Measurements from ENCODE around the gene BDKRB2.
"Not testable (repeated sequence)": the region's sequence is repeated elsewhere in the genome, so short reads cannot be mapped to it uniquely, and the experiment has no call there.

BDKRB2 gene

DNA sequence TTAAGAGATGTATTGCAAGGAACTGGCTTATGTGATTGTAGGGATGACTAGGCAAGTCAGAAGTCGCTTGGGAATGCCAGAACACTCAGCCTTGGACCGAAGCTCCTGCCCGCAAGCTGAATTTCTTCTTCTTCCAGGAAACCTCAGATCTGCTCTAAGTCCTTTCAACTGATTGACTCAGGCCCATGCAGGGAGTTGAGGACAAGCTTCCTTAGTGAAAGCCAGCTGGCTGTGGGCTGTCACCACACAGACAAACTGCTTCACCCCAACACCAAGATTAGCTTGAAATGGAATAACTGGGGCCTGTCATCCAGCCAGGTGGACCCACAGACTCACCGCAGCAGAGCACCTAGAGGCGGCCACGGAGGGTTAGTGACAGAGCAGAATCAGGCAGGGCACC lies 24.7 kb downstream of the BDKRB2 start:
- no peak for DNase-seq

- DNase-seq, result no peak
These were observed 26.4 kb downstream of the BDKRB2 start for GRCh38 chr14:96231056-96231455.

- DNase-seq, result no peak
These were observed 27.0 kb downstream of the BDKRB2 start for GRCh38 chr14:96231526-96232130.

- DNase-seq, result no peak
These were observed 27.9 kb downstream of the BDKRB2 start for GRCh38 chr14:96232506-96232905.

DNA sequence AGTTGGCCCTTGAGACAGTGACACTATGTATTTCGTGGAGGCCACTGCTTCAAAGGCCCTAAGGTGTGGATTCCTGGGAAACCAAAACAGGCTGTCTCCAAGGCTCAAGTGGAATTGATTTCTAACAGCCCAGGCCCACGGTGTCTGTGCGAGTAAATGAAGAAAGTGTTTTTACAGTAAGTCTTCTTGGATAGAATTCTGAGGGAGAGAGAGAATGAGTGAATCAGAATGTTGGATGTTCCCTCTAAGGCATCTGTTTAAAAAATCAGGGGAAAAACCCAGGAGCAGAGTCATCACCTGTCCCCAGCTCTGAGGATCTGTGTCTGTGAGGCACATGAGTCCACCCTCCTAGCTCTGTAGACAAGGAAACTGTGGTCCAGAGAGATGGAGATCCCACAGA lies 29.0 kb downstream of the BDKRB2 start:
- DNase-seq, result no peak

GRCh38 chr14:96235426-96235825 lies 30.8 kb downstream of the BDKRB2 start:
- no peak for DNase-seq

- no peak for DNase-seq
These were observed 33.0 kb downstream of the BDKRB2 start for GRCh38 chr14:96237641-96238040.

GRCh38 chr14:96238676-96239265 lies 34.1 kb downstream of the BDKRB2 start:
- no peak for DNase-seq

- no peak for DNase-seq
These were observed 35.1 kb downstream of the BDKRB2 start for GRCh38 chr14:96239711-96240141.

- no peak for DNase-seq
These were observed 36.0 kb downstream of the BDKRB2 start for GRCh38 chr14:96240641-96241040.

DNA sequence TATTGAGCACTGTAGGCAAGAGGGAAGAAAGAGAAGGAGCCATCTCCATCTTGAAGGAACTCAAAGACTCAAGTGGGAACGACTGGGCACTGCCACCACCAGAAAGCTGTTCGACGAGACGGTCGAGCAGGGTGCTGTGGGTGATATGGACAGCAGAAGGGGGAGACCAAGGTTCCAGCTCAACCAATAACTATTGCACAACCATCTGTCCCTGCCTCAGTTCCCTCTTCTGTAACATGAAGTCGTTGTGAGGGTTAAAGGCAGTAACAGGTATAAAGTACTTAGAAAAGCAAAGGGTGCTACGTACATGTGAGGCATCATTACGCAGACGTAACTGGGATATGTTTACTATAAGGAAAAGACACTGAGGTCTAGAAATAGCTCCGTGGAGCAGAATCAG lies 37.5 kb downstream of the BDKRB2 start:
- DNase-seq, result no peak

- DNase-seq, result no peak
These were observed 39.1 kb downstream of the BDKRB2 start for GRCh38 chr14:96243785-96244184.

DNA sequence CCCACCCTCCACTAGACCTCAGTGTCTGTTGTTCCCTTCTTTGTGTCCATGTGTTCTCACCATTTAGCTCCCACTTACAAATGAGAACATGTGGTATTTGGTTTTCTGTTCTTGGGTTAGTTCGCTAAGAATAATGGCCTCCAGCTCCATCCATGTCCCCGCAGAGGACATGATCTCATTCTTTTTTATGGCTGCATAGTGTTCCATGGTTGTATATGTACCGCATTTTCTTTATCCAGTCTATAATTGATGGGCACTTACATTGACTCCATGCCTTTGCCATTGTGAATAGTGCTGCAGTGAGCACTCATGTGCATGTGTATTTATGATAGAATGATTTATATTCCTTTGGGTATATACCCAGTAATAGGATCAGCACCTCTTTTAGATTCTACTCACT lies 40.4 kb downstream of the BDKRB2 start:
- DNase-seq, result not testable (repeated sequence)

- no peak for DNase-seq
These were observed 41.3 kb downstream of the BDKRB2 start for GRCh38 chr14:96245710-96246538.

DNA sequence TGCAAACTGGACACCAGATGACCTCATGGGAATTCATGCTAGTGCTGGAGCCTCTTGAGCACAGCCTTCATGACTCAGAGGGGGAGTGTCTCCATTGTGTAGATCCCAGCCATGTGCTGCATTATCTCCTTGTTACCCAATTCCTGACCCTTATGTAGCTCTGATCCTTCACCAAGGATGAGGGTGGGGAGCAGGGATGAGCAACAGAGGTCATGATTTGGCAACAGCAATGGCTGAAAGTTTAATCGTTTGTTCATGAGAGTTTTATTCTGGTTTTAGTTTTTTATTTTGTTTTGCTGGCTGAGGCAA lies 41.9 kb downstream of the BDKRB2 start:
- no peak for DNase-seq

DNA sequence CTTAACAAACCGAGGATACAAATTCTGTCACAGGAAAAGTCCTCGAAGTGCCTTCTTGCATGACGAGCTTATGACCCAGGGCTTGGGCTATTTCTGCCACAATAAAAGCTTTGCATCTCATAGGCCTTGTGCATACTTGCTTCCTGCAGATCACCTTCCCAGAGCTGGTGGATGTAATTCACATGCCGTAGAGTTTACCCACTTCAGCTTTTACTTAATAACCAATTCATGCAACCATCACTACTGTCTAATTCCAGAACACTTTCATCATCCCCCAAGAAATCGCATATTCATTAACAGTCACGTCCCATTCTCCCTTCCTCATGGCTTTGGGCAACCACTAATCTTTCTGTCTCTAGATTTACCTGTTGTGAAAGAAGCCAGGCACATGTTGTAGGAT lies 42.4 kb downstream of the BDKRB2 start:
- DNase-seq, result no peak

GRCh38 chr14:96249029-96249428 lies 44.4 kb downstream of the BDKRB2 start:
- DNase-seq, result no peak

DNA sequence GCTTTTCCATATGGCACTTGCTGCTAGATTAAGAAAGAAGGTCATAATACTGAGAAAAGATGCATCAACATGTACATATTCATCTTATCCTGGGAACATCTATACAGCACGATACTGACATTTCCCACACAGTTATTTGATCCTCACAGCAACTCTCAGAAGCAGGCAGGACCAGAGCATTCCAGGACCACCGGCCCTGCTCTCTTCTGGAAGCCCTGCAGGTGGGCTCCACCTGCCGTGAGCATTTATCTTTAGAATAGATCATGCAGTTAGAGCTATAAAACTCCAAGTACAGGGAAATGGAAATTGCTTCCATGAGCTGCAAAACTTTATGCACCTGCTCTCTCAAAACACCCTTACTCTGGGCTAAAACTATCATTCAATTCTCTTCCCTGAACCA lies 45.8 kb downstream of the BDKRB2 start:
- no peak for DNase-seq

DNA sequence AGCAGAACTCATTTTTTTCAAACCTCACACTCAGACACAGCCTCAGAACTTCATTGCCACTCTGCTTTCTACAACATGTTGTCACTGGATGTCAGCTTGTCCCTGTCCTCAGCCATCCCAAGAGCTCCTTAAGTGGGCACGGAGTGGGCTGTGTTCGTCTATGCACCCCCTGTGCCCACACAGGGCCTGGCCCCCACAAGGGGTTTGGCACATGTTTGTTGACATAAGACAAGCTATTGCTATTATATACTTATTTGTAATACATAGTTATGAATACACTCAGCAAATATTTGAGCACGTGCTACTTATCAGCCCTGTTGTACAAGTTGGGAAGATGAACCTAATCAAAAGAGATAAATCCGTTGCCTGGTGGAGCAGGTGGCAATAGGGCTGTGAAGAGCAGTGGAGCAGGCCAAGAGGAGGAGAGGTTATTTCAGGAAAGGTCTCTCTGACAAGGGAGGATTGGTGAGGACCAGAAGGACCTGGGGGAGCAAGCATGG lies 47.1 kb downstream of the BDKRB2 start:
- DNase-seq, result no peak

GRCh38 chr14:96252323-96252998 lies 47.8 kb downstream of the BDKRB2 start:
- no peak for DNase-seq

DNA sequence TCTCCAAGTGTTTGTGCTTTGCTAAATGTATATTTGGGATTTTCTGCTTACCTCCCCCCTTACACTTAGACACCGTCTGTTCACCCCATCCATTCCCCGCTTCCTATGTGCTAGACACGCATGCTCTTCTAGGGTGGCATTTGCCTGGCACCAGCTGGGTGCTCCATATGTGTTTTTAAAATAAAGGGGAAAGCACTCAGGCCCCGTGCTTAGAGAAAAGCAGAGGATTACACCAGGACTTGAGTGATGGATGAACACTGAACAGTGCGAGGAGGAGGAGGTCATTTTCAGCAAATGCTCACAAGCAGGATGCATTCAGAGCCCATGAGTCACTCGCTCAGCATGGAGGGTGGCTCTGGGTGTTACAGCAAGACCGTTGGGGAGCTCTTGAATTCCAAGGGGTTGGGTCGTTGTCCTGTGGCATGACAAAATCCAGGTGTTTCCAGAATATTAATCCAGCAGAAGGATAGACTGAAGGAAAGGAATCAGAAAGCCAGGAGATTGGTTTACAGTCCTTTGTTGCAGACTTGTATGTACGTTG lies 48.4 kb downstream of the BDKRB2 start:
- DNase-seq, result no peak

DNA sequence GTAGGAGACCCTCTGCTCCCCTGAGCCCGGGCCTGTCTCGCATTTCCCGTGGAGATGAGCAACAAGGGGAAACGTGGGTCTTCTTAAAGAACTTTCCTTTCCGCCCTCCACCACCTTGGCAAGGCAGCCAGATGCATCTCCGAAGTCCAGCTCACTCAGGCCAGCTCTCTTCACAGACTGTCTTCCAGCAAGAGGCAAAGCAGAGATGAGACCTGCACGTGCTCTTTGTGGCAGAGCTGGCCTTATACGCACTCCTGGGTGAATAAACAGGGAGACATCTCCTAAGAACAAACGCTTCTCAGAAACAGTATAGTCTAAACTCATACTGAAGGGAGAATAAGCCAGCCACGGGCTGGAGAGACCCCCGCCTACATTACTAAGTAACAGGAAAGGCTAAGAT lies 50.0 kb downstream of the BDKRB2 start:
- no peak for DNase-seq

Measured in GOT3 (cell line).